Activated gamma-delta T cell (primary cell): Measurements from ENCODE around the gene LYRM1.
"Not testable (repeated sequence)": the region's sequence is repeated elsewhere in the genome, so short reads cannot be mapped to it uniquely, and the experiment has no call there.

Experiments
- DNase-seq: peaks from one replicate; lab custom pipeline; 2025; lab: John Stamatoyannopoulos, UW
- total RNA-seq, 2 donors: gene quantifications; one replicate each; lab custom pipeline; 2026; lab: John Stamatoyannopoulos, UW

The LYRM1 gene
- 24.6 to 25.0 reads per million in 2 donors for total RNA-seq

GRCh38 chr16:20900299-20901067 lies at the start of gene LYRM1, which contains the start of gene DCUN1D3:
LYRM1 (plus strand) TSS chr16:20900771; CDS start chr16:20915556, 14,785 bp downstream.
DCUN1D3 (minus strand) TSS chr16:20900358; CDS start chr16:20862538, 37,820 bp downstream.
- DNase-seq, result peak; percentile 83

GRCh38 chr16:20850981-20851380 lies 49.6 kb upstream of the LYRM1 start:
- DNase-seq, result no peak

GRCh38 chr16:20851601-20852000 lies 49.0 kb upstream of the LYRM1 start:
- DNase-seq, result no peak

- no peak for DNase-seq
Measured at GRCh38 chr16:20853143-20853542, 47.4 kb upstream of the LYRM1 start.

- no peak for DNase-seq
Measured at GRCh38 chr16:20853981-20854620, 46.5 kb upstream of the LYRM1 start.

GRCh38 chr16:20854963-20855362 lies 45.6 kb upstream of the LYRM1 start:
- DNase-seq, result no peak

- DNase-seq, result no peak
Measured at GRCh38 chr16:20857281-20857680, 43.3 kb upstream of the LYRM1 start.

- DNase-seq, result no peak
Measured at GRCh38 chr16:20859229-20859628, 41.3 kb upstream of the LYRM1 start.

- DNase-seq, result no peak
Measured at GRCh38 chr16:20859699-20860098, 40.9 kb upstream of the LYRM1 start.

- DNase-seq, result no peak
Measured at GRCh38 chr16:20860361-20860760, 40.2 kb upstream of the LYRM1 start.

GRCh38 chr16:20860995-20861394 lies 39.6 kb upstream of the LYRM1 start:
- DNase-seq, result not testable (repeated sequence)

GRCh38 chr16:20862162-20862960 lies 38.2 kb upstream of the LYRM1 start:
- DNase-seq, result no peak

- DNase-seq, result not testable (repeated sequence)
Measured at GRCh38 chr16:20864376-20864775, 36.2 kb upstream of the LYRM1 start.

- DNase-seq, result no peak
Measured at GRCh38 chr16:20865420-20866131, 35.0 kb upstream of the LYRM1 start.

GRCh38 chr16:20866145-20866772 lies 34.3 kb upstream of the LYRM1 start:
- DNase-seq, result no peak

- DNase-seq, result no peak
Measured at GRCh38 chr16:20866801-20867200, 33.8 kb upstream of the LYRM1 start.

- DNase-seq, result no peak
Measured at GRCh38 chr16:20867585-20867984, 33.0 kb upstream of the LYRM1 start.

- DNase-seq, result no peak
Measured at GRCh38 chr16:20868890-20869289, 31.7 kb upstream of the LYRM1 start.

- no peak for DNase-seq
Measured at GRCh38 chr16:20870122-20870820, 30.3 kb upstream of the LYRM1 start.

- no peak for DNase-seq
Measured at GRCh38 chr16:20871258-20871657, 29.3 kb upstream of the LYRM1 start.
